ENCODE measurements around the gene CHGA.

The CHGA gene, protein sequence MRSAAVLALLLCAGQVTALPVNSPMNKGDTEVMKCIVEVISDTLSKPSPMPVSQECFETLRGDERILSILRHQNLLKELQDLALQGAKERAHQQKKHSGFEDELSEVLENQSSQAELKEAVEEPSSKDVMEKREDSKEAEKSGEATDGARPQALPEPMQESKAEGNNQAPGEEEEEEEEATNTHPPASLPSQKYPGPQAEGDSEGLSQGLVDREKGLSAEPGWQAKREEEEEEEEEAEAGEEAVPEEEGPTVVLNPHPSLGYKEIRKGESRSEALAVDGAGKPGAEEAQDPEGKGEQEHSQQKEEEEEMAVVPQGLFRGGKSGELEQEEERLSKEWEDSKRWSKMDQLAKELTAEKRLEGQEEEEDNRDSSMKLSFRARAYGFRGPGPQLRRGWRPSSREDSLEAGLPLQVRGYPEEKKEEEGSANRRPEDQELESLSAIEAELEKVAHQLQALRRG

DNA sequence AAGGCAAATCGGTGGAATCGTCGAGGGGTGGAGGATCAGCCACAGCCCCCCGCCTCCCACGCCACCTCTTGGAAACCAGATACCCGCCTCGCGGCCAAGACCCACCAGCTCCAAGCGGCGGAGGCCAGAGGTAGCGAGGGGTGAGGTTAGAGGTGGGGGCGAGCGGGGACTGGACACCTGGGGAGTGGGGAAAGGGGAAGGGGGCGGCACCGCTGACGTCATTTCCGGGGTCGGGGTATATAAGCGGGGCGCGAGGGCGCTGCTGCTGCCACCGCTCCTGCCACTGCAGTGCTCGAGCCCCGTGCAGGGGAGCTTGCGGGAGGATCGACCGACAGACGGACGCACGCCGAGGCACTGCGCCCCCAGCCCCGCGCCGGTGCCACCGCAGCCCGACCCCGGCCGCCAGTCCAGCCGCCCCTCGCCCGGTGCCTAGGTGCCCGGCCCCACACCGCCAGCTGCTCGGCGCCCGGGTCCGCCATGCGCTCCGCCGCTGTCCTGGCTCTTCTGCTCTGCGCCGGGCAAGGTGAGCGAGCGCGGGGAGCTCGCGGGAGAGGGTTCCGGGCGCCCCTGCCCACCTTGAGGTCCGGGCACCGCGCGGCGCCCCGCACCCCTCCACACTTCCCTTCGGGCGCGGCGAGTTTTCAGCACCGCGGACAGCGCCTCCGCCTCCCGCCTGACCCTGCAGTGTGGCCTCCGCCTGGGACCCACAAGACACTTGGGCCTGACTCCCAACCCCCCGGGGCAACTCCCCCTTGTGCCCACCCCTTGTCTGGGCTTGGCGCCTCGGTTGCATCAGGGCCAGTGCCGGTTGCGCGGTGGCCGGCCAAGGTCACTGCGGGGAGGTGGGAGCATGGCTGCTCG, at the start of gene CHGA:
Gene CHGA (plus strand): TSS at position 268 of the 861 bp plus-strand sequence. CDS start 210 bp downstream, at position 478.
- FAIRE-seq, result no peak

DNA sequence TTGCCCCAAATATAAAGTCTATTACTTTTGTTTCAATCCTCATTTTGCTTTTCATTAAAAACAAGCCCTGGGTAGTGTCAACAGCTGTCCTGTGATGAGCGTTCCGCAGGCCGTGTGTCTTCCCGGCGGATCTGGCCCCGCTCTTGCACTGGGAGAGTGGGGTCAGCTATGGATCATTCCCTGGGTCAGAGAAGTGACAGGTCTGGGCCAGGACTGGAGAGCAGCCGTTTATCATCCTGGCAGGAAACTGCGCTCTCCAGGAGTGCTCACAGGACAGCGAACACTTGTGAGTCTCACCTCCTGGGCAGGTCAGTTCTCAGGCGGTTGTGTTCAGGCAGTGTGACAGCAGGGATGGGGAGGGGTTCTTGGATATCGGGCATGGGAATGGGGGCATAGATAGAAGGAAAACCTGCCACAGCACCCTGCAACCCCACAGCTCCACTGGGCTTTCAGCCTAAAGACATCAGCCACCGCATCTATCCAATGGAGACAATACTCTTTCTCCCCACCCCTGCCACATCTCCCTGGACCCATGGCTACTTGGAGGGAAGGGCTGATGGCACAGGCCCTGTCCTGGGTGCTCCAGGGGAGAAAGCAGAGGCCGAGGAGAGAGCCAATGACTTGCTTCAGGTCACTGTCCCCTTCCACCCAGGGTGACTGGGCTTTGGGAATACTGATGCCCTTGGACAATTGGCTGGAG, 47.8 kb upstream of the CHGA start:
- no peak for FAIRE-seq

DNA sequence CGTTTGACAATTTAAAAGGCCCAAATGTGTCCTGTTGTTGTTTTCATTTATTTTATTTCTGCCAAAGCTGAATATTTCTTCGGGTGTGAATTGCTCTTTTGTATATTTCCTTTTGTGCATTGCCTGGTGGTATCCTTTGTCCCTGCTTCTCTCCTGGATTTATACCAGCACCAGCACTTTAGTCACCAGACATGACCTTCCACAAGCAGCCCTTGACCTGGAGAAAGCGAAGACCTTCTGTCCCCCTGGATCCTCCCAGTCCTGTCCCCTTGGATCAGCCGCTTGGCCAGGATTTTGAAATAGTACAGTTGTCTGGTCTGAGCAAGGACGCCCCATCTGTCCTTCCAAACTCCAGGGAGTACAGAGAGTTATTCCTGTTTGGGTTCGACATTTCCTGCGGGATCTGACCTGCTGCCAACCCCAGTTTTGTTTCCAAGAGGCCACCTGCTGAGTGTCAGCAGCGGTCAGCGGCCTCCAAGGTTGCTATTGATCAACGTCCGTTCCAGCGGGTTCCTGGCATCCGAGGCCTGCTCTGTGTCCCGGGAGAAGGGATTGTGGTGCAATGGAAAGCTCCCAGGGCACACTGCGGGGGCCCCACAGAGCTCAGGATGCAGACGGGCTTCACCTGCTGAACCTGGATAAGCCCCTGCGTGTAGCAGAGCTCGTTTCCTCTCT, 45.1 kb upstream of the CHGA start:
- FAIRE-seq, result no peak

DNA sequence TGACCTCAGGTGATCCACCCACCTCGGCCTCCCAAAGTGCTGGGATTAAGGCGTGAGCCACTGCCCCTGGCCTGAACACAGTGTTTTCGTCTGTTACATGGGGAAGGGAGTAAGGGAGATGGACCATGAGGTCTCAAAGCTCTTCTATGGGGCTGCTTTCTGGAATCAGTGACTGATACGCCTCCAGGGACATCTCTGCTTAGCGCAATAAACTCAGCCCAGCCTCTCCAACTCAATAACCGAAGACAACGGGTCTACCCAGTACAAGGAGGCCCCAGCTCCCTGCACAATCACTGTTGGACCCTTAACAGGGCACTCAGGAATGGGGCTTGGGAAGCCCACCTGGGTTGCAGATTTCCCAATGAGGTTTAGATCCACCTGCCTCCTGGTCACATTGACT, 42.6 kb upstream of the CHGA start:
- no peak for FAIRE-seq

DNA sequence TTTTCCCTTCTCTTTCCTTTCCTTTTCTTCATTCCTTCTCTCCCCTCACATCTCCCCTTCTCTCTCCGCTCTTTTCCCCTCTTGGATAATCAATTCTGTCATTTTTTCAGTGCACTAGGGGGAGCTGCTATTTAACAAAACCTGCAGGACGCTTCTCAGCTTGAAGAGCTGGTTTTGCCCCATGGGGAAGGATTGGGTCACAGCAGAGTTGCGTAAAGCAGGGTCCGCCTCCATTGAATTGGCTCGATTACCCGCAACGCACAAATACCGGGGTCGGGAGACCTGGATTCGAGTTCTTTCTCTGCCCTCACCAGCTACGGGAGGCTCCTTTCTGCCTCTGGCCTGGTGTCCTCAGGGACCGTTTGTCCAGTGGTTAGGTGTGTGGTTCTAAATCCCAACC, 42.1 kb upstream of the CHGA start:
- FAIRE-seq, result no peak

DNA sequence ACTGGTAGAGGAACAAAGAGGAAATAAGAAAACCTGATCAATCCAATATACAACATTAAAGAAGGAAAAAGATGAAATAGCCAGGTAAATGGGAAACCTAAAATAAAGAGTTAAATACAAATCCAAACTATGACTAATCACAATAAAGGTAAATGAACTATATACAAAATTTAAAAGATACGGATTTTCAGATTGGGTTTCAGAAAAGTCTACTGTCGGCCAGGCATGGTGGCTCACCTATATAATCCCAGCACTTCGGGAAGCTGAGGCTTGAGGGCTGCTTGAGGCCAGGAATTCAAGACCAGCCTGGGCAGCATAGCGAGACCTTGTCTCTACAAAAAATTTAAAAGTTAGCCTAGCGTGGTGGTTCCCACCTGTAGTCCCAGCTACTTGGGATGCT, 39.9 kb upstream of the CHGA start:
- FAIRE-seq, result no peak

DNA sequence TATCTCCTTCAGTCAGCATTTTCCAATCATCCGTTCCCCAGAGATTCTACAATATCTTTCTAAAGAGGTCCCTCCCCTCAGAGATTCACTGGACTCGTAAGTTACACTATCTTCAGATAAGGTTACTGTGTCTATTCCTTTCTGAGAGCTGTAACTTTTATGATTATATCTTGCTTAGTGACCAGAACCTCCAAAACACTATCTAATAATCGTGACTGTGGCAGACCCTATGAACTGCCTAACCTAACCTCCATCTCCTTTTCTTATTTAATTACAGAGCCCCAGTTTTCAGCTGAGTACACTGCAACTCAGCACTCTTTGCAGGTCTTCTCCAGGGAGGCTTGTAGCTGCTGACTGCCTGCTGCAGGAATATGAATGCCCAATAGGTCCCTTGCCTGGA, 38.5 kb upstream of the CHGA start:
- FAIRE-seq, result no peak

DNA sequence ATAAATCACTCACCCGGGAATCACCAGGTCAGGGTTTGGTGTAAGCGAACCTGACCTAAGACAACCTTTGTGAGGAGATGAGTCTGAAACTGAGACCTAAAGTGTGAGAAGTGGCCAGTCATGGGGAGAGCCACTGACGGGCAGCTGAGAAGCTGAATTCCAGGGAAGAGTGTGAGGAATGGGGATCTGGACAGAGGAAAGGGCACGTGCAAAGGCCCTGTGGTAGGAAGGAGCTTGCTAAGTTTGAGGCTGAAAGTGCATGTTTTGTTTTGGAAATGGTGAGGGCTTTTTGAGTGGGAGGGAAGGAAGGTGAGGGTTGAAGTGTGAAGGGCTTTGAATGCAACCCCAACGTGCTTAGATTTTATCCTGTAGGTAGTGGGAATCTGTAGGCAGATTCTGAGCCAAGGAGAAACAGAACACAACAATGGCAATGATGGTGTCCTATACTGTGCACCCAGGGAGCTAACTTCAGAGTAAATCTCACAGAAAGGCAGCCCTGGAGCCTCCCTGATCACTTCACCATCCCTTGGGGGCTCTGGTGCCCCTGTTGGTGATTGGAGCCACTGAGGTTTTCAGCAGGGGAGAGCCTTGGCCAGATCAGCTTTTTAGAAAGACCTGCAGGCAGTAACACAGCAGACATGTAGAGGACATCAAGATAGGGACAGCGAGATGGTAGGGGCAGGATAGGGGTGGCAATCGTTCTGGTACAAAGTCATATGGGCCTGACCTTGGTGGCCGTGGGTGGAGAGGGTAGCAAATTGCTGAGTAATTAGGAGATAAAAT, 37.5 kb upstream of the CHGA start:
- no peak for FAIRE-seq

DNA sequence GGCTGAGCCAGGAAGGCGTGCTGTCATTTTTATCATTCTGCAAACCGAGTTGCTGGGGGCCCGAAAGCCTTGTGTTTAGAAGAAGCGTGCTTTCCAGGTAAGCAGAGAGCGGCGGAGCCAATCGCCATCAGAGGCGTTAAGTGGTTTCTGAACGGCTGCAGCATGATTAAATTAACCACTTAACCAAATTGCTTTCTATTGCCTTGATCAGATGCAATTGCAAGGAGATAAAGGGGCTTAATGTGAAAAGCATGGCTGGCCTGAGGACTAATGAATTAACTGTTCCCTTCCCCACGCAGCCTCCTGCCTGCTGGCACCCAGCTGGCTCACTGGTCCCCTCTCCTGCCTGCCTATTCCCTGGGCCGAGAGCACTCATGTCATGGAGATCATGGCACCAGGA, 36.6 kb upstream of the CHGA start:
- no peak for FAIRE-seq

DNA sequence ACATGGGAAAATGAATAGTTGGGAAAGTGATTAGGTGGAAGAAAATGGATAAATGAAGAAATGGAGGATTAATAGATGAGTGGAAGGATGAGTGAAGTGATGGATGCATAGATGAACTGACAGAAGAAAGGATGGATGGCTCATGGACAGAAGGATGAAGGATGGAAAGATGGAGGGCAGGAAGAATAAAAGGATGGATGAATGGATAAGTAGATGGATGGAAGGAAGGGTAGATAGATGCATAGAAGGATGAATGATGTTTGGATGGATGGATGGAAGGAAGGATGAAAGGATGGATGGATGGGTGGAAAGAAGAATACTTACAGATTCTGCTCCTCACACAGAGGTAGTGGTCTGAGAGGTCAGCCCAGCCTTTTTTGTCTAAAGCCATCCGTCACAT, 35.8 kb upstream of the CHGA start:
- FAIRE-seq, result no peak

DNA sequence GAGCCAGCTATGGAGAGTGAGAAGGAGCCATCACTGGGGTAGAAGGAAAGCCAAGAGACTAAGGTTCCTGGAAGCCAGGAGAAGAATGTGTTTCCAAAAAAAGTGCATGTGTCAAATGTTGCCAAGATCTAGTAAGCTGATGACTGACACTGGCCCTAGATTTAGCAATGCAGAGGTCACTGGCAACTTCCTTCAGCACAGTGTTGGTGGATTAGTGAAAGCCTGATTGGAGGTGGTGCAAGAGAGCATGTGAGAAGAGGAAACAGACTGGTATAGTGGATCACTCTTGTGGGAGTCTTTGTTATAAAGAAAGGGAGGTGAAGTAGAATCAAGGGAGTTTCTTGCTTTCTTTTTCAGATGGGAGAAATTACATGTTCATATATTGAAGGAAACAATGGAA, 34.1 kb upstream of the CHGA start:
- no peak for FAIRE-seq

DNA sequence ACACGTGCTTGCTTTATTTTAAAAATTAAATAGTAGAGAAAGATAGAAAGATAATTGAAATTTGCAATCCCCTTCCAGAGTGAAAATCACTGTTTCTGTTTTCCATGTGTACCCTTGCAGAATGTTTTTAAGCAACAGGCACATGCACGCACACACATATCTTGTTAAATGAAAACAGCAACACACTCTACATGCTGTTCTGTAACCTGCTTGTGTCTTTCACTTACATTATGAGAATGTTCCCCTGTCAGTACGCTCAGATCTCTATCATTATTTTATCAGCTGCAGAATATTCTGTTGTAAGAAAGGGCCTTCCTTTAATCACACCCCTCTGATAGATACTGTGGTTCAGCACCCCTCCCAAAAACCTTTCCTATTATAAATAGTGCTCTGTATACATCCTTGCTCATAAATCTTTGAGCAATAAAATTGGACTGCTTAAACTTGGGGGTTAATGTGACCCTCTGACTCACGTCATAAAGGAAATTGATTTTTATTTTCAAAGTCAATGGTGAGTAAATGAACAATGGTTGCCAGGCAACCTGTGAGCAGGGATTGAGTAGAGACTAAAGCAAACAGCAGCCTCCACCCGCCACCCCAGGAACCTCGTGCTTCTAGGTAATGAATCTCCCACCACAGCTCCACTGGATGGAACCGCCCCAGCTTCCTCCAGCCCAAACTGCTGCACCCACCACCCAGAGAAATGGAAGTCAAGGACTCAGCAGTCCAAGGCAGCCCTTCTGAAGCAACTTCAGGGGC, 31.9 kb upstream of the CHGA start:
- FAIRE-seq, result no peak

DNA sequence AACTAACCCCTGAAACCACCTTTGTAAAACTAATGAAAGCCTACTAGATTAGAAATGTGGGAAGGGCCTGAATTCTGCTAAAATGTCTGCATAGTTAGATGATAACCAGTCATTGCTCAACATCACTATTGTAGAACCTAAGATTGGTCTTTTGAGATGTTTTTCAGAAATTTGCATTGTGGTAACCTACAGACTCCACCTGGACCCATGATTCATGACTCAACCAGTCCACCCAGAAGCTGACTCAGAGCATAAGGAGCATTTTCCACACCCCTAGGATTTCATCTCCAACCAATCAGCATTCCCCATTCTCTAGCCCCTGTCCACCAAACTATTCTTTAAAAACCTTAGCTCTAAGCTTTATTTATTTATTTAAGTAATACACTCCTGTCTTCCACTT, 30.4 kb upstream of the CHGA start:
- FAIRE-seq, result no peak

DNA sequence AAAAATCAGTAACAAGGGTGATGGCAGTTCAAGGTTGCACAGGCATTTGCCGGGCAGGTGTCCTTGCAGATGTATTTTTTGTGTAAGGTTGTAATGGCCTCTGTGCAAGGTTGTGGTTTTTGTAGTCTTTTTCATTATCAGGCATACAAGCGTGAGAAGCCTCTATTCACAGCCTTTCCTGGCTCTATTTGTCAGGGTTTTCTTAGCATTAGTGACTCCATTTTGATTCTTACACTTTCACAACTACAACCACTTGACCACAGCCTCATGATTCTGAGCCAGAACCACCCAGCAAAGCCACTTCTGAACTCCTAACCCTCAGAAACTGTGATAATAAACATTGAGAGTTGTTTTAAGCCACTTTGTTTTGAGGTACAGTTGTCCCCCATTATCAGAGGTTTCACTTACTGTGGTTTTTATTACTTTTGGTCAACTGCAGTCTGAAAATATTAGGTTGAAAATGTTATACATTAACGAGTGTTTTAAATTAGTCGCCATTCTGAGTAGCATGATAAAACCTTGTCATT, 27.5 kb upstream of the CHGA start:
- FAIRE-seq, result no peak

DNA sequence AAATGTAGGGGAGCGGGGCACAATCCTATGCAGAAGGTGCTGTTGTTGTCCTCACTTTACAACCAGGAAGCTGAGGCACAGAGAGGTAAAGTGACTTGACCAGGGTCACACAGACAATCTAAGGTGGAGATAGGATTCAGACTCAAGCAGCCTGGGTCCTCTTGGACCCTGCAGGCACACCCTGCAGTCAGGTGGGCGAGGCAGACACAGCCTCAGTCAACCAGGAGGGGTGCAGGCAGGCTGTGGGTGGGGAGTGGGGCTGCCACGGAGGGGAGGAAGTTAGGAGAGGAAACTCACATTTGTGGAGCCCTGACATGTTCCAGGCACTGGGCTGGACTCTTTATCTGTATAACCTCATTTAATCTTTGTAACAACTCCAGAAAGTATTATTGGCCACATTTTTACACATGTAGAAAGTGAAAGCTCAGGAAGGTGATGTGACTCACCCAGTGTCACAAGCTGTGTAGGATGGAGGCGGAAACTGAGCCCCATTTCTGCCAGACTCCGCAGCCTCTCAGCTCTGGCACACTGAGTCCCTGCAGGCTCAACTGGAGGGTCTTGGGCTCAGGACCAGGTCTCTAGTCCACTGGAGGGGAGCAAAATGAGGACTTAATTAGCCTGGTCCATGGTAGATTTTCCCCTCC, 24.9 kb upstream of the CHGA start:
- no peak for FAIRE-seq

DNA sequence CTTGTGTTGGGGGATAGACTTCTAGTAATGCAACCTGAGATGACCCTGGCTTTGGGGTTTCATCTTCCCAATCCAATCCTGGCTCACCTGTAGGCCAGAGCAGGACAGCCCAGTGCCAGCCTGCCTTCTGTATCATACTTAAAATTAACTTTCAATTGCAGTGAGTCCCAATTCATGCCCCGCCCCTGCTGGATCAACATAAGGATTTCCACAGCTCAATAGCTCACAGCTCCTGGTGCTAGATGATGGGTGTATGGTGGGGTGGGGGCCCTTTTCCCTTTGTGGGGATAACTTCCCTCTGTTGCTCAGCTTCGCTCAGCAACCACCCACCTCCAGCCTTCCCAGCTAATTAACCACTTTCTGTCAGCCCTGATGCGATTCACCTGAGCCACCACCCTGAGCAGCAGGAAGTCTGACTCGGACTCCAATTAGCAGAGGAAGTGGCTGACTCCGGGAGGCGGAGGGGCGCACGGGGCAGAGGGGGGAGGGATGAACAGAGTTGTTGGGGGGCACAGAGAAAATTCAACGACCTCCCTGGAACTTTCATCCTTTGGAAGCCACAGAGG, 24.3 kb upstream of the CHGA start:
- no peak for FAIRE-seq

DNA sequence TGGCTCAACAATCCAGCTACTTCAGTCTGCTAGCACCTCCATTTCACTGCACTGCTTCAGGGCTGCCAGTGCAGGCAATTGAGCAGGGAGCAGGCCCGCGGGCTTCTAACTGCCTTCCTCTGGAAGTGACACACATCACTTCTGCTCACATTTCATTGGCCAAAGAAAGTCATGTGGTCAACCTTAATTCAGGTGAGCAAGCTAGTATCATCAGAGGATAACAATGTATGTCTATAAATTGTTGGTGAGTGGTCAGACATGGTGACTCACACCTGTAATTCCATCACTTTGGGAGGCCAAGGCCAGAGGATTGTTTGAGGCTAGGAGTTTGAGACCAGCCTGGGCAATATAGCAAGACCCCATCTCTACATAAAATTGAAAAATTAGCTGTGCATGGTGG, 22.3 kb upstream of the CHGA start:
- FAIRE-seq, result no peak

DNA sequence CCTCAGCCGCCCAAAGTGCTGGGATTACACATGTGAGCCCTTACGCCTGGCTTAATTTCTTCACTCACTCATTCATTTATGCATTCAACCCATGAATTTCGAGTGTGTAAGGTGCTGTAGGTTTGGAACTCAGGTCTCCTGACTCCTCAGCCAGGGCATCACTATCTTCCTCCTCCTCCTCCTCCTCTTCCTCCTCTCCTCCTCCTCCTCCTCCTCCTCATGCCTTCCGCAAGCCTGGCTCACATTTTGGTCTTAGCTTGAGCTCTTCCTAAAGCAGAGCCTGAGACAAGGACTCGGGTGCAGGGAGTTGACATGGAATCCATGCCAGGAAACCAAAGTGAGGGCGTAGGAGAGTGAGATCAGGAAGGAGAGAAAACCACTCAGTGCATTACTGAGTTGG, 20.8 kb upstream of the CHGA start:
- FAIRE-seq, result no peak

DNA sequence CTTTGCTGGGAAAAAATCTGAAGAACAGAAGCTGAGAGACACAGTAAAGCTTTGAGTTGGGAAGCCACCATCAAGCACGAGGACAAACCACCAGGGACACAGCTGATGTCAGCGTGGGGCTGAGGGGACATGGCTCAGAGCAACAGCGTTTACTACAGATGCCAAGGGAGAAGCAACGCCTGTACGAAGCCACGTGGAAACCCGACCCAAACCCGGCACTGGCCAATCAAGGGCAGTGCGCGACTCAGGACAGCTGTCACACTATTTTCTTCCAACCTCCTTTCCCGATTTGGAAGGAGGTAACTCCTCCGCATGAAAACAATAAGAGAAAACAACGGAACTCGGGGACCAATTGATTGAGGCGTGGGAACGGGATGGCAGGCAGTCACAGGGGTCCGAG, 20.2 kb upstream of the CHGA start:
- FAIRE-seq, result no peak

DNA sequence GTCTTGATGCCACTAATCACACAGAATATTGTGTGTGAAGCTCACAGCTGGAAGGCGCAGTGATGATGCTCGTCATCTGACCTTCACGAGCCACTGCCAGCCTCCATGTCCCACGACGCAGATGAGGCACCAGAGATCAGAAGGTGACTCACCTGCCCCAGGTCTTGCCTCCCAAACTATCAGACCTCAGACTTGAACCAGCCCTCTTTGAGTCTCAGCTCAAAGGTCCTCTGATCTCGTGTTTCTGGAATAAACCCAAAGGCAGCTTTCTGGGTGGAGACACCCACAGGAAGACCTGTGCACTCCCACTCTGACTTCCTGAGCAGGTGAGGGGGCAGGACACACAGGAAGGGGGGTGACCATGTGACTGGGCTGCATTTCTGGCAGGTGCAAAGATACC, 19.6 kb upstream of the CHGA start:
- FAIRE-seq, result no peak

Measured in colon (tissue), 2 donors.